ENCODE data around the gene TBC1D3B. TPM values are rescaled to one million over a fixed set of nuclear protein-coding genes. Genes with fewer than 3 reads are reported as not detected.
"Not testable (repeated sequence)": the region's sequence is repeated elsewhere in the genome, so short reads cannot be mapped to it uniquely, and the experiment has no call there.

Gene TBC1D3B
- total RNA-seq: not detected

GRCh38 chr17:36176536-36176935, at the start of gene TBC1D3B:
TBC1D3B (minus strand) TSS chr17:36176636; CDS start chr17:36175050, 1,586 bp downstream.
- H3K4me1 ChIP-seq: not testable (repeated sequence)

DNA sequence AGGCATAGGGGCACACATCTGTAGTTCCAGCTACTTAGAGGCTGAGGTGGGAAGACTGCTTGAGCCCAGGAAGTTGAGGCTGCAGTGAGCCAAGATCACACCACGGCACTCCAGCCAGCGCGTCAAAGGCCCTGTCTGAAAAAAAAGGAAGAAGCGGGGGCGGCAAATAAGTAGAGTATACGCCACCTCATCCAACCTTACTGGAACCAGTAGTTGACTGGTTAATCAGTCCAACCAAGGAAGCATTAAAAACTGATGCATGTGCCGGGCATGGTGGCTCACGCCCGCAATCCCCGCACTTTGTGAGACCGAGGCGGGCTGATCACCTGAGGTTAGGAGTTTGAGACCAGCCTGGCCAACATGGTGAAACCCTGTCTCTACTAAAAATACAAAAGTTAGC, 46.5 kb upstream of the TBC1D3B start:
- not testable (repeated sequence) for H3K27me3 ChIP-seq; H3K36me3 ChIP-seq; H3K27ac ChIP-seq; H3K9me3 ChIP-seq; H3K4me3 ChIP-seq; DNase-seq (ENCODE audit: low spot score); H3K4me1 ChIP-seq

More at GRCh38 chr17:36176536-36176935, at the start of gene TBC1D3B:
- H3K9me3 ChIP-seq; H3K27me3 ChIP-seq; H3K36me3 ChIP-seq; H3K27ac ChIP-seq; DNase-seq (ENCODE audit: low spot score); H3K4me3 ChIP-seq: not testable (repeated sequence)

- H3K9me3 ChIP-seq; H3K36me3 ChIP-seq; H3K27ac ChIP-seq; DNase-seq (ENCODE audit: low spot score); H3K4me1 ChIP-seq; H3K4me3 ChIP-seq; H3K27me3 ChIP-seq: not testable (repeated sequence)
Observed at GRCh38 chr17:36221581-36222100, 45.2 kb upstream of the TBC1D3B start.

DNA sequence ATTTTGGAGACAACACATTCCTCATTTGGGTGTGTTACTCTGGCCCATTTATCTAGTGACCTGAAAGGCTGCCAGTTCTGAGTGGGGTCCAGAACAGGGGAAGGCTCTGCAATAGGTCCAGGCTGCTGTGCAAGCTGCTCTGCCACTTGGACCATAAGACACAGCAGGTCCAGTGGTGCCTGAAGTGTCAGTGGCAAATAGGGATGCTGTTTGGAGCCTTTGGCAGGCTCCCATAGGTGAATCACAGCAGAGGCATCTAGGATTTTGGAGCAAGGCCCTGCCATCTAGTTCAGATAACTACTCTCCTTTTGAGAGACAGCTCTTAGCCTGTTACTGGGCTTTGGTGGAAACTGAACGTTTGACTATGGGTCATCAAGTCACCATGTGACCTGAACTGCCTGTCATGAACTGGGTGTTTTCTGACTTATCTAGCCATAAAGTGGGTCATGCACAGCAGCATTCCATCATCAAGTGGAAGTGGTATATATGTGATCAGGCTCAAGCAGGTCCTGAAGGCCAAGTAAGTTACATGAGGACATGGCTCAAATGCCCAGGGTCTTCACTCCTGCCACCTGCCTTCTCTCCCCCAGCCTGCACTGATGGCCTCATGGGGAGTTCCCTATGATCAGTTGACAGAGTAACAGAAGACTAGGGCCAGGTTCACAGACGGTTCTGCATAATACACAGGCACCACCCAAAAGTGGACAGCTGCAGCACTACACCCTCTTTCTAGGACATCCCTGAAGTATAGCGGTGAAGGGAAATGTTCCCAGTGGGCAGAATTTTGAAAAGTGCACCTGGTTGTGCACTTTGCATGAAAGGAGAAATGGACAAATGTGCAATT, 44.5 kb upstream of the TBC1D3B start:
- not testable (repeated sequence) for H3K27ac ChIP-seq; DNase-seq (ENCODE audit: low spot score); H3K4me3 ChIP-seq; H3K4me1 ChIP-seq; H3K9me3 ChIP-seq; H3K27me3 ChIP-seq; H3K36me3 ChIP-seq

- not testable (repeated sequence) for H3K27ac ChIP-seq; H3K27me3 ChIP-seq; H3K36me3 ChIP-seq; H3K4me1 ChIP-seq; H3K4me3 ChIP-seq; DNase-seq (ENCODE audit: low spot score); H3K9me3 ChIP-seq
Observed at GRCh38 chr17:36219556-36219955, 43.1 kb upstream of the TBC1D3B start.

DNA sequence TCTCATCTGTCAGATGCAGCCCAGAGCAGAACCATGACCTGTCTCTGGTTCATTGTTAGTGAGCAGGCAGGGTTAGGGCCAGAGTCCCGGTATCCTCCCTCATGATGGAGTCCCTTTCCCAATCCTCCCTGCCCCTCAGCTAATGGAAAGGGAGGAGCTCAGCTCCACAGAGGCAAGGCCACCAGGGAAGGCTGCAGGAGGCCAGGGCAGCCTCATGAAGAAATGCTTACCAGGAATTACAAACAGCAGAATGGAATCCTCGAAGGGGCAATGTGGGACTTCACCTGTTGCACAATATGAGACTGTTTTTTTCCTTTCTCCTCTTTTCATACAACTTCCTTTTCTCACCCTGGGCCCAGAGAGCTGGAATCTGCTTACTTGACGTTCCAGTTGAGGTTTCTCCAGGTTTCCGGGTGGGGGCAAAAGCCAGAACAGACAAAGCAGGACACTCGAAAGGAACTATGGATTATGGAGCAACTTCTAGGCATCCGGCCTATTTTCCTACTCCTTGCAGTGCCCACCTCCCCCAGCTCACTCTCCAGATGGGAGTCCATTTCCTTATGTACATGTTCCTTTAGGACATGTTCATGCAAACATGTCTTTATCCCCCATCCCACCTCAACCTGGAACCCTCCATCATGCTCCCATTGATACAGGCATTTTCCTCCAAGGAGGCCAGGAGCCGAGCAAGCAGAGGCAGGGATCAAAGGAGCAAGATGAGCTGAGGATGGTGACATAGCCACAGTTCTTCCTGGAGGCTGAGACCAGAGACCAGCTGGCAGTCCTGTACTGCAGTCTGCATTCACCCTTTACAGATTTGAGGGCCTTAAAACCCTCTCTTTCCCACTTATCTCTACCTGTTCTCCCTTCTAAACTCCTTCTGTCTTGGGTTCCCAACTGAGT, 39.2 kb upstream of the TBC1D3B start:
- not testable (repeated sequence) for H3K27me3 ChIP-seq; H3K4me3 ChIP-seq; H3K9me3 ChIP-seq; H3K36me3 ChIP-seq; H3K27ac ChIP-seq; DNase-seq (ENCODE audit: low spot score); H3K4me1 ChIP-seq

- no peak for DNase-seq (ENCODE audit: low spot score)
- no peaks in the 10 kb centered on the region for H3K9me3 ChIP-seq
- TF ChIP-seq CTCF (IDR thresholded peaks at IDR 0.05): no peak
- H3K36me3 ChIP-seq: no peaks in the 10 kb centered on the region
- H3K27me3 ChIP-seq: no peaks in the 10 kb centered on the region
- H3K4me1 ChIP-seq: no peaks in the 10 kb centered on the region
- no peak overlapping the region for H3K27ac ChIP-seq
- H3K4me3 ChIP-seq: no peak overlapping the region
Observed at GRCh38 chr17:36214918-36215317, 38.5 kb upstream of the TBC1D3B start.

DNA sequence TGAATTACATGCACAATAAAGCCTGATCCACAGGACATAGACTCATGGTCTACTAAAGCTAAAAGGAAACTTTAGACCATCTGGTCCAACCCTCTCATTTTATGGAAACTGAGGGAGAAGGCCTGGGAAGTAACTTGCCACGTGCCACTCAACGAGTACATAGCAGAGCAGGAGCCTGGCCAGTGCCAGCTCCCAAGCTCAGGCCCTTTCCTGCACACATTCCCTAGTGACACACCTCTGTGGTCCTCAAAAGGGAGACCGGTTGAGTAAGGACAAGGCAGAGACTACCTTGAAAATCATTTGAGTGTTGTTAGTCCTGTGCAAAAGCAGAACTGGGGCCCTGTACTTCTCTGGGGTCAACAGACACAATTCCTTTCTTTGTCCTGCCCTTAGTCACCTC, 37.3 kb upstream of the TBC1D3B start:
- TF ChIP-seq CTCF (IDR thresholded peaks at IDR 0.05): no peak
- Histone ChIP-seq H3K27me3 (no peaks in the 10 kb centered on the region), H3K4me1 (no peaks in the 10 kb centered on the region), H3K9me3 (no peaks in the 10 kb centered on the region), H3K4me3 (no peak overlapping the region), H3K36me3 (no peaks in the 10 kb centered on the region), H3K27ac (no peak overlapping the region)
- no peak for DNase-seq (ENCODE audit: low spot score)

Data from right atrium auricular region (tissue), 2 donors.